Hepatocyte (in vitro differentiated cells): ENCODE data around the gene HSD17B2. TPM values are rescaled to one million over a fixed set of nuclear protein-coding genes. Genes with fewer than 3 reads are reported as not detected.

Experiments
- DNase-seq: peaks from one replicate; pipeline ENCODE4 v3.0.0-alpha.2; 2016; ENCODE audit warnings: low spot score
- H2AFZ ChIP-seq: fragments of 200-600 bp; sonication (generic); 2 replicates; pipeline ENCODE4 v1.6.0; 2016; ENCODE audit warnings: antibody characterized with exemption, mild to moderate bottlenecking
- H3K27ac ChIP-seq: fragments of 200-600 bp; sonication (generic); 2 replicates; pipeline ENCODE4 v1.5.1; 2016; ENCODE audit warnings: mild to moderate bottlenecking
- H3K27me3 ChIP-seq: fragments of 200-600 bp; sonication (generic); 2 replicates; pipeline ENCODE4 v1.6.1; 2016
- H3K36me3 ChIP-seq: fragments of 200-600 bp; sonication (generic); replicated peaks from 2 replicates; pipeline ENCODE4 v1.5.1; 2016; ENCODE audit warnings: low read depth; ENCODE audit not compliant: insufficient read depth
- H3K4me1 ChIP-seq: fragments of 200-600 bp; sonication (generic); 2 replicates; pipeline ENCODE4 v1.5.1; 2016; ENCODE audit warnings: mild to moderate bottlenecking, moderate library complexity; ENCODE audit not compliant: insufficient read depth
- H3K4me2 ChIP-seq: fragments of 200-600 bp; sonication (generic); 2 replicates; pipeline ENCODE4 v1.6.0; 2016
- H3K4me3 ChIP-seq: fragments of 200-600 bp; sonication (generic); 2 replicates; pipeline ENCODE4 v1.5.1; 2016; ENCODE audit warnings: mild to moderate bottlenecking
- H3K79me2 ChIP-seq: fragments of 200-600 bp; sonication (generic); 2 replicates; pipeline ENCODE4 v1.6.0; 2017; ENCODE audit warnings: mild to moderate bottlenecking
- H3K9me2 ChIP-seq: fragments of 200-600 bp; sonication (generic); replicated peaks from 2 replicates; pipeline ENCODE4 v1.6.0; 2017; ENCODE audit warnings: mild to moderate bottlenecking; ENCODE audit not compliant: insufficient read depth
- H3K9me3 ChIP-seq: fragments of 200-600 bp; sonication (generic); 2 replicates; pipeline ENCODE4 v1.5.1; 2016; ENCODE audit warnings: low read depth, mild to moderate bottlenecking
- H4K20me1 ChIP-seq: fragments of 200-600 bp; sonication (generic); 2 replicates; pipeline ENCODE4 v1.6.0; 2016; ENCODE audit warnings: mild to moderate bottlenecking; ENCODE audit not compliant: insufficient read depth, poor library complexity, severe bottlenecking
- CTCF ChIP-seq: fragments of 200-600 bp; sonication (generic); IDR thresholded peaks from 2 replicates; pipeline ENCODE4 v1.5.1; 2016; ENCODE audit warnings: antibody characterized with exemption, mild to moderate bottlenecking; ENCODE audit not compliant: poor library complexity
- EZH2 ChIP-seq: fragments of 200-600 bp; sonication (generic); IDR thresholded peaks from 2 replicates; pipeline ENCODE4 v1.6.1; 2016; ENCODE audit warnings: antibody characterized with exemption, mild to moderate bottlenecking, borderline replicate concordance
- EZH2phosphoT487 ChIP-seq: fragments of 200-600 bp; sonication (generic); IDR thresholded peaks from one replicate; pipeline ENCODE4 v1.6.1; 2018; ENCODE audit warnings: antibody characterized with exemption, mild to moderate bottlenecking, low read depth, moderate library complexity; ENCODE audit not compliant: unreplicated experiment, severe bottlenecking
- WGBS: methylation state at CpG from one replicate; pipeline ENCODE4 v1.1.6; 2016; ENCODE audit warnings: low lambda C conversion rate; ENCODE audit errors: missing lambda C conversion rate; 5-methylcytosine and 5-hydroxymethylcytosine counted together
- polyA plus RNA-seq: library from polyadenylated mRNA; unstranded; fragments of >200 nt; fragmentation: Nextera tagmentation; extraction: Ambion mirVana; gene quantifications from 2 replicates; pipeline ENCODE4 v1.2.1, GENCODE V29; 2016
- total RNA-seq: library from RNA; depleted of rRNA; stranded (reverse); fragments of >200 nt; gene quantifications from 2 replicates; pipeline ENCODE4 v1.2.3, GENCODE V29; 2014

HSD17B2 gene
- total and polyA plus RNA-seq, 2 experiments from 2014 or later, result 75.6 to 91.1 TPM

DNA sequence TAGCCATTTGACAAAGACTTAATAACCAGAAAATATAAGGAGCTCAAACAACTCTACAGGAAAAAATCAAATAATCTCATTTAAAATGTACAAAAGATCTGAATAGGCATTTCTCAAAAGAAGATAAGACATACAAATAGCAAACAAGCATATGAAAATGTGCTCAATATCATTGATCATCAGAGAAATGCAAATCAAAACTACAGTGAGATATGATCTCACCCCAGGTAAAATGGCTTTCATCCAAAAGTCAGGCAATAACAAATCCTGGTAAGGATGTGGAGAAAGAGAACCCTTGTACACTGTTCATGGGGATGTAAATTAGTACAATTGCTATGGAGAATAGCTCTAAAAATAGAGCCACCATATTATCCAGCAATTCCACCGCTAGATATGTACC is 43.1 kb downstream of the HSD17B2 start:
- Histone ChIP-seq H3K4me2 (no peak overlapping the region), H3K9me3 (peaks cover 5% of the 10 kb centered on the region), H3K36me3 (no peaks in the 10 kb centered on the region), H4K20me1 (no peaks in the 10 kb centered on the region), H3K4me3 (no peak overlapping the region), H3K27ac (no peak overlapping the region), H3K9me2 (no peaks in the 10 kb centered on the region), H3K4me1 (peaks cover 3% of the 10 kb centered on the region), H3K27me3 (no peaks in the 10 kb centered on the region), H3K79me2 (no peaks in the 10 kb centered on the region), H2AFZ (no peak overlapping the region)
- DNase-seq, result no peak
- WGBS, result 90% methylated on average over 1 of the region's 1 CpG
- no peak for TF ChIP-seq CTCF
- no peak for TF ChIP-seq EZH2
- TF ChIP-seq EZH2phosphoT487, result no peak

DNA sequence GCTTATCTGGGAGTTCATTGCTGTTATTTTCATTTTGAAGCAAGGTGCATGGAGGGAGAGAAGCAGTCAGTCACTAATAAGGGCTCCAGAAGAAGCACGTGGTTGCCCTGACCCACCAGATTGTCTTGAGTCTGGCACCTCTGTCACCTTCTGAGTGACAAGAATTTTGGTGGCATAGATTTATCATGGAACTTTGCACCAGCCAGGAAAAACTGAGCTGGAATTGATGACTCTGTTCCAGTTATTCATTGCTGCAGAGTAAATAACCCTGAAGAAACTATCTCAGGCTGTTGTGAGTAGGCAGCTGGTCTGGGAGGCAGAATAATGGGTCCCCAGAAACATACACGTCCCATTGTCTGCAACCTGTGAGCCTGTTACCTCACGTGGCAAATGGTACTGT is 44.8 kb downstream of the HSD17B2 start:
- DNase-seq, result no peak

GRCh38 chr16:82081264-82081663 is 46.2 kb downstream of the HSD17B2 start:
- peaks cover 17% of the 10 kb centered on the region for H3K4me1 ChIP-seq
- H3K4me2 ChIP-seq, result no peak overlapping the region
- no peaks in the 10 kb centered on the region for H3K27me3 ChIP-seq
- H3K9me3 ChIP-seq, result no peaks in the 10 kb centered on the region
- no peak for TF ChIP-seq EZH2phosphoT487
- TF ChIP-seq CTCF, result no peak
- TF ChIP-seq EZH2, result no peak
- H3K79me2 ChIP-seq, result no peaks in the 10 kb centered on the region
- no peak overlapping the region for H3K4me3 ChIP-seq
- WGBS, result 85% methylated on average over 3 of the region's 3 CpGs
- no peak overlapping the region for H2AFZ ChIP-seq
- no peaks in the 10 kb centered on the region for H4K20me1 ChIP-seq
- no peak overlapping the region for H3K27ac ChIP-seq
- no peak for DNase-seq
- no peaks in the 10 kb centered on the region for H3K9me2 ChIP-seq
- H3K36me3 ChIP-seq, result no peaks in the 10 kb centered on the region

More for the DNA sequence above, 44.8 kb downstream of the HSD17B2 start:
- peaks cover 5% of the 10 kb centered on the region for H3K9me3 ChIP-seq
- 75% methylated on average over 3 of the region's 3 CpGs for WGBS
- no peaks in the 10 kb centered on the region for H3K27me3 ChIP-seq
- peaks cover 17% of the 10 kb centered on the region for H3K4me1 ChIP-seq
- H3K79me2 ChIP-seq, result no peaks in the 10 kb centered on the region
- no peaks in the 10 kb centered on the region for H3K9me2 ChIP-seq
- TF ChIP-seq EZH2phosphoT487 (no peak), EZH2 (no peak), CTCF (no peak)
- no peak overlapping the region for H2AFZ ChIP-seq
- H3K4me2 ChIP-seq, result no peak overlapping the region
- no peaks in the 10 kb centered on the region for H3K36me3 ChIP-seq
- peak overlapping the region; percentile 20 for H3K27ac ChIP-seq
- no peaks in the 10 kb centered on the region for H4K20me1 ChIP-seq
- no peak overlapping the region for H3K4me3 ChIP-seq

- H3K4me2 ChIP-seq, result no peak overlapping the region
- WGBS, result 81% methylated on average over 1 of the region's 1 CpG
- H3K4me3 ChIP-seq, result no peak overlapping the region
- H3K4me1 ChIP-seq, result peaks cover 17% of the 10 kb centered on the region
- no peaks in the 10 kb centered on the region for H3K36me3 ChIP-seq
- no peaks in the 10 kb centered on the region for H3K79me2 ChIP-seq
- no peaks in the 10 kb centered on the region for H3K9me2 ChIP-seq
- no peak overlapping the region for H2AFZ ChIP-seq
- H3K9me3 ChIP-seq, result no peaks in the 10 kb centered on the region
- H4K20me1 ChIP-seq, result no peaks in the 10 kb centered on the region
- no peak for TF ChIP-seq EZH2phosphoT487
- no peak for TF ChIP-seq EZH2
- TF ChIP-seq CTCF, result no peak
- H3K27me3 ChIP-seq, result no peaks in the 10 kb centered on the region
- DNase-seq, result no peak
- peak overlapping the region; percentile 78 for H3K27ac ChIP-seq
These were observed 47.0 kb downstream of the HSD17B2 start for GRCh38 chr16:82082097-82082496.
